HG03135 (cell line): ENCODE measurements around the gene MRPL36.
"Not testable (repeated sequence)": the region's sequence is repeated elsewhere in the genome, so short reads cannot be mapped to it uniquely, and the experiment has no call there.

Source experiments
- ATAC-seq: cut with Tn5 transposase; IDR thresholded peaks from one replicate; pipeline ENCODE4 v1.9.1; 2021; ENCODE audit warnings: mild to moderate bottlenecking, moderate library complexity; ENCODE audit not compliant: unreplicated experiment

Gene MRPL36

GRCh38 chr5:1832511-1833250 lies 33.0 kb upstream of the MRPL36 start:
- ATAC-seq = no peak

GRCh38 chr5:1831677-1832313 lies 32.2 kb upstream of the MRPL36 start:
- no peak for ATAC-seq

- ATAC-seq = no peak
Observed at GRCh38 chr5:1831257-1831656, 31.6 kb upstream of the MRPL36 start.

DNA sequence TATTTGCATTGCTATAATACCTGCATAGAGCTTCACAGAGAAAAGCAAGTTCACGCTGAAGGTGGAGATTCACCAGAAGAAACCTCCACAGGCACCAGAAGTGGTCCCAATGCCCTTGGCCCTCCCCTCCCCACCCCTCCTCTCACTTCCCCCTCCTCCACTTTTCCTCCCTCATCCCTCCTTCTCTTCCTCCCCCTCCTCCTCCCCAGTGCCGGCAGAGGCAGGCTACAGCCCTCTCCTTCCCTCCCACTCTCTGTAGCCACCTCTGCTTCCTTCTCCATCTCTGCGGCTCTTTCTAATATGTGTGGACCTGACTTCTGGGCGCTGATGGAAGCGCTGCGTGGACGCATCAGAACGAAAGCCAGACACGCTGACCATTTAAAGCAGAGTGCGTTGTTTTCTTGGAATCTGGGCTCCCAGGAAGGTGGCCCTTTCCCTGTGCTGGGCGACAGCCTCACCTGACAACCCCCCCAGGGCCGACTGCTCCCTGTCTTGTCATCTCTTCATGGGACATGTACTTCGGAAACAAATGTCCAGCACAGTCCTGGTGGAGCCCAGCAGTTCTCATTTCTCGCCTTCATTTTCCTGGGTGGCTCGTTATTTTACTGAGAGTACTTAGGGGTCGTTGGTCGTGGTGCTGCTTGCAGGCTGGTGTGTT lies 31.1 kb upstream of the MRPL36 start:
- no peak for ATAC-seq

GRCh38 chr5:1827886-1828397 lies 28.3 kb upstream of the MRPL36 start:
- ATAC-seq = no peak

DNA sequence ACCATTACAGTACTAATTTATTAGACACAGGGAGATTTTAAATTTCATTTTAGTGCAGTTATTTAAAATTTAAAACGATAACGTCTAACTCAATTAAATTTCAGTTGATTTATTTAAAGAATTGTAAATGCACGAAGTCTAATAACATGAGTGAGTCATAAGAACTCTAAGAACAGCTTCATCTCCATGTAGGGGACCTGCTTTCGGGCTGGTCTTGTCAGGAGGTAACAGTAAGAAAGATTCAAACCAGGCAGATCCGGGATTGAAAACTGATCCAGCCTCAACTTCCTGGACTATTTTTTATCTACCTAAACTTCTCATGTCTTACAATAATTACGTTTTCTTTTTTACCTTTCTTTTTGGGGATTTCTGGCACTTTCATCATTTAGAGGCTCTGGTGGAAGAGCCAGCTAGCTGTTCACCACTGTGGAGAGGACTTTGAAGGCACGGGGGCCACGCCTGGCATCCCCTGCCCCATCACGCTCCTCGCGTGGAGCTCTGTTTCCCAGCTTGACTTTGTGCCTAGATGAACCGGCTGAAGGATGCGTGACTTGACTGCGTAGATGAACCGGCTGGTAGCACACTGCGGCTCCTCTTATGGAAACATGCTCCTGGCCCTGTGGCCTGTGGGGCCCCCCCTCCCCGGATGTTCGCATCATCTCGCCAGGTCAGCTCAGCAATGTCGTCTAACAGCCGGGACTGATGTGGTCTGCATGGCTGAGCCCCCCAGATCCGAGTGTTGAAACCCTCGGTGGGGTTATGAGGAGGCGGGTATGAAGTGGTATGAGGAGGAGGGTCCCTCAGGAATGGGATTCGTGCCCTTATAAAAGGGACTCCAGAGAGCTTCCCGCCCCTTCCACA lies 27.6 kb upstream of the MRPL36 start:
- no peak for ATAC-seq

DNA sequence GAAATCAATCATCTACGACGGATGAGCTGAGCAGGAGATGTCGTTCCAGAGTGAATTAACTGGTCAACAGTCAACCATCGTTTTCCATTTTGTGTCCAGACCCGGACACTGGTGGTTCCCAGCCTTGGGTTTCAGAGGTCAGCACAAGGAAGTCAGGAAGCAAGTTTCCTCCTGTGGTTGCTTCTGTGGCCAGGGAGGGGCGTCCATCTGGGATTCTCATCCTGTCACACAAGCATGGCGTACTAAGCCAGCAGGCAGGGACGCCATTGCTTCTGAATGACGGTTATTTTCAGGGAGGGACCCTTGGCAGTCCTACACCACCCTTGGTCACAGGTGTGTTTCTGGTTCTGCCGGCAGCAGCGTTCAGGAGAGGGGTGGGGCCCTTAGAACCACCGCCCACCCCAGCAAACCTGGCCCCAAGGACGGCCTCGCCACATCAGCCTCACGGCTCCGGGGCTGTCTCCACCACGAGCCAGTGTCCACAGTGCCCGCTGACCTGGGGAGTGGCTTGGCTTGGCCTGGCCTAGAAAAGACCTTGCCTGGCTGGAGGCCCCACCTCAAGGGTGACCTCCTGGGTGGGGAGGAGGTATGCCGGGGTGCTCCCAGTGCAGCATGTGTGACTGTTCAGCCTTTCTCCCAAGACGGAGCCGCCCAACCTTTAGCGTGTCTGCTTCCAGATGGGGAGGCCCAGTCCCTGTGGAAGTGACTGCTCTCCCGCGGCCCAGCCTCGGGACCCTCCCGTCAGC lies 26.8 kb upstream of the MRPL36 start:
- no peak for ATAC-seq

DNA sequence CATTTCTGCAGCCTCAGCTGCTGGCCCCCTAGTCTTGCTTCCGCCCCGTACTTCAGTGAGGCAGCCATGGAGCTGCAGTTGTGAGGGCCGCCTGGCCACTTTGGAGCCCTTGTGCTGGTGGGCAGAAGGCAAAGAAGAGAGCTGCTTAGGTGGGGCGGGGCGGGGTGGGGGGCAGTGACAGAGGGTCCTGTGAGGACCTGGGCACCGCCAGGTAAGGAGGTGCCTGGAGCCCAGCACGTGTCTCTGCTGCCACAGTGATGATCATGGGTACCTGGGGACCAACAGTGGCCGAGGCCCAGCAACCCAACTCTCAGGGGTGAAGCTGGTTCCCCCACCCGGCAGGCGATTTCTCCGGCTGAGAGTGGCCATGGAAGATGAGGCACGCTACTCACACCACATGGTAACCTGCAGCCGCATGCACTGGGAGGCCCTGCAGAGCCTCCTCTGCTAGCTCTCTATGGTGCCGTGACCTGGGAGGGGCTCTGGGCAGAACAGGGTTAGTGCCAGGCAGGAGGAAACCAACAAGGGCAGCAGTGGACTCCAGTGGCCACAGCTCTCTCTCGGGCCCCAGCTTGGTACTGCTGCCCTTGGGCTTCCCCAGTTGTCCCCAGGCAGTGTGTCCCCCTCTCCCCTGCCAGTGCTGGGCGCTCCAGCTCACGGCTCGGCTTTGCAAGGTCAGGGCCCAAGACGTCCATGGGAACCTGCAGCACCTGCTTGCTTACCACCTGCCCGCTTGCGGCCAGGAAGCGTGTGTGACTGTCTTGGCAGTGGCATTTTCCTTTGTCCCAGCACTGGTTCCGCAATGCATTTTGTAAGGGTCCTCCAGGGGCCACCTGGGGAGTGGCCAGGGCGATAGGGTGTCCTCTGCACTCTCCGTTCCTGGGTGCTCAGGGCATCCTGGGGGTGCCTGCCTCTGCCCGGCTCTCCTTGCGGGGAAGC lies 25.5 kb upstream of the MRPL36 start:
- ATAC-seq = no peak

- no peak for ATAC-seq
Observed at GRCh38 chr5:1824109-1824821, 24.6 kb upstream of the MRPL36 start.

- ATAC-seq = no peak
Observed at GRCh38 chr5:1823381-1824034, 23.9 kb upstream of the MRPL36 start.

DNA sequence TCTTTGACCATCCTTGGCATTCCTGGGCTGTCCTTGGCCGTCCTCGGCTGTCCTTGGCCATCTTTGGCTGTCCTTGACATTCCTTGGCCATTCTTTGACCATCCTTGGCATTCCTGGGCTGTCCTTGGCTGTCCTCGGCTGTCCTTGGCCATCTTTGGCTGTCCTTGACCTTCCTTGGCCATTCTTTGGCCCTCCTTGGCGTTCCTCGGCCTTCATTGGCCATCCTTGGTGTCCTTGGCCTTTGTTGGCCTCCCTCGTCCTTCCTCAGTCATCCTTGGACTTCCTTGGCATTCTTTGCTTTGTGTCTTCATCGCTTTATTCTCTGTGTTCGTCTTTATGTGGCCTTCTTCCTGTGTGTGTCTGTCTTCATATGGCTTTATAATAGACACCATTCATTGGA lies 22.2 kb upstream of the MRPL36 start:
- no peak for ATAC-seq

DNA sequence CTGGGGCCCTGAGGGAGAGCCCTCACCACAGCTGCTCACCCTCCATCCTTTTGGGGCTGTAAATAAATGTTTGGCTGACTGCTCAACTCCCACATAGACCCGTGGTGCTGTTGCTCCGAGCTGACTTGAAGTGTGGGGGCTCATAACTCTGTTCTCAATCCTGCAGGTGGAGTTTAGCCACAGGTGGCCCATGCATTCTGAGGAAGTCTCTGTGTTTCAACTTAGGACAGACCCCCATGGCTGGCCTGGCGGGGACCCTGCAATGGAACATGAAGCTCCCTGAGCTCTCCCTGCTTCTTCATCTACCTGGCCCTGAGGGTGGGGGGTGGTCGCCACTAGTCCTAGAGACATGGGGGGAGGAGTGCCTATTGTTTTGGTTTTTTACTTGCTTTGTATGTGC lies 21.3 kb upstream of the MRPL36 start:
- no peak for ATAC-seq

GRCh38 chr5:1820381-1820780 lies 20.7 kb upstream of the MRPL36 start:
- ATAC-seq = no peak

DNA sequence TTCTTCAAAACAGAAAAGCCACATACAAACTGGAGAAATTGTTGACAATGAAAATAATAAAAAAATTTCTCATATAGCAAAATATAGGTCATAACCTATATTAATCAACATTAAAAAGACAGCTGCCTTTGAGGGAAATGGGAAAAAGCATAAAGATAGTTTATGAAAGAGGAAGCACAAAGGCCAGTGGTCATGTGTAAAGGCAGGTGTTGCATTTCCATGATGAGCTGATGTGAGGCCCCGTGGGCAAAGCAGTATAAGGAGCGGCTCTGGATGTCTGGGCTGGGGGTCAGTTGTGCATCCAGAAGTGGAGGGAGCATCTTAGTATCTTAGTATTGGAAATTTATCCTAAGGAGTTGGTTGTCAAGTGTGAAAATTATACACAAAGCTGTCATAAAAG lies 19.8 kb upstream of the MRPL36 start:
- no peak for ATAC-seq

- no peak for ATAC-seq
Observed at GRCh38 chr5:1818784-1819183, 19.1 kb upstream of the MRPL36 start.

DNA sequence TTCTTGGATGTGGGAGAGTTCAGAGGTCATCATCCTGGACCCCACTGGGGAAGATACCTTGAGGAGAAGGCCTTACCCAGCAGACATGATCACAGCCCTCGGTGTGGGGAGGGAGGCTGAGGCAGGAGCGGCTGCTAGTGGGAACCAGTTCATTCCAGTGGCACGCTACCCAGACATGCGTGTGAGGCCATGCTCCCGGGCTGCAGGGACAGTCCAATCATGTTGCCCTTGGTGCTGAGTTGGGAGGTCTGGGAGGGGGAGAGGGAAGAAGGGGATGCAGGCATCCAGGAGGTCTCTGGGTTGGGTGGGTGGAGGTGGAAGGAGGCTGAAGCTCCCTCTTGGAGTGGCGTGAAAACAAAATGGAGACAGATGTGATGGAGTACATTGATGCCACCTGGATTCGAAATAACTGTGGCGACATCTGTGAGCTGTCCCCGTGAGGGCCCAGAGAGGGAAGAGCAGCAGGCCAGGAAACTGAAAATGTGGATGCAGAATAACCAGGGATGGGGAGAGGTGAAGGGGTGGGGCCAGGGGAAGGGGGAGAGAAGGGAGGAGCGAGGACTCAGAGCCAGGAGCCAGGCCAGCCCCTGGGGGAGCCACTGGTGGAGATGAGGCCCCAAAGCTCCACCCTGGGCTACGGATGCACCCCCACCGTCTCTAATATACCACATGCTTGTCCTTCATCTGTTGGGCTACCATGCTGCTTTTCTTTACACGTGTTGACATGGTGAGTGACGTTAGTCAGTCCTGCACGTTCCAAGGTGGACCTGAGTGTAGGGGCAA lies 17.8 kb upstream of the MRPL36 start:
- ATAC-seq = no peak

- ATAC-seq = not testable (repeated sequence)
Observed at GRCh38 chr5:1816495-1817089, 17.0 kb upstream of the MRPL36 start.
